ENCODE data around the gene SEMA4D.

SEMA4D gene

GRCh38 chr9:89436963-89437625 lies 60.8 kb downstream of the SEMA4D start:
- Histone ChIP-seq H3K4me3 (ENCODE audit: low read depth in 1 of 2, low read length in 1 of 2) (peak overlapping the region; percentile 43 to 55), H3K36me3 (peaks cover 46% of the 10 kb centered on the region), H3K9me3 (no peaks in the 10 kb centered on the region), H3K27me3 (no peaks in the 10 kb centered on the region), H3K27ac (peak overlapping the region; percentile 77), H3K4me1 (ENCODE audit: control insufficient read depth in 1 of 2, insufficient read depth in 1 of 2, low read depth in 1 of 2, low read length in 1 of 2) (peaks cover 52 to 65% of the 10 kb centered on the region in 2 experiments)
- TF ChIP-seq CTCF (IDR thresholded peaks at IDR 0.05), result no peak

- H3K36me3 ChIP-seq, result peaks cover 38% of the 10 kb centered on the region
- no peak for TF ChIP-seq CTCF (IDR thresholded peaks at IDR 0.05)
- H3K27ac ChIP-seq, result peak overlapping the region; percentile 77
- H3K27me3 ChIP-seq, result no peaks in the 10 kb centered on the region
- H3K4me3 ChIP-seq (ENCODE audit: low read depth in 1 of 2, low read length in 1 of 2), result peak overlapping the region in 1 of 2 experiments; percentile 55
- no peaks in the 10 kb centered on the region for H3K9me3 ChIP-seq
- peaks cover 48 to 60% of the 10 kb centered on the region in 2 experiments for H3K4me1 ChIP-seq (ENCODE audit: control insufficient read depth in 1 of 2, insufficient read depth in 1 of 2, low read depth in 1 of 2, low read length in 1 of 2)
These were observed 61.6 kb downstream of the SEMA4D start for GRCh38 chr9:89436326-89436725.

GRCh38 chr9:89435071-89435823 lies 62.7 kb downstream of the SEMA4D start:
- TF ChIP-seq CTCF (IDR thresholded peaks at IDR 0.05), result no peak
- peaks cover 41 to 54% of the 10 kb centered on the region in 2 experiments for H3K4me1 ChIP-seq (ENCODE audit: control insufficient read depth in 1 of 2, insufficient read depth in 1 of 2, low read depth in 1 of 2, low read length in 1 of 2)
- no peaks in the 10 kb centered on the region for H3K9me3 ChIP-seq
- no peaks in the 10 kb centered on the region for H3K27me3 ChIP-seq
- no peak overlapping the region for H3K4me3 ChIP-seq (ENCODE audit: low read depth in 1 of 2, low read length in 1 of 2)
- H3K36me3 ChIP-seq, result peaks cover 30% of the 10 kb centered on the region
- H3K27ac ChIP-seq, result peak overlapping the region; percentile 77

GRCh38 chr9:89434636-89435035 lies 63.3 kb downstream of the SEMA4D start:
- Histone ChIP-seq H3K4me1 (ENCODE audit: control insufficient read depth in 1 of 2, insufficient read depth in 1 of 2, low read depth in 1 of 2, low read length in 1 of 2) (peaks cover 41 to 54% of the 10 kb centered on the region in 2 experiments), H3K27me3 (no peaks in the 10 kb centered on the region), H3K4me3 (ENCODE audit: low read depth in 1 of 2, low read length in 1 of 2) (no peak overlapping the region), H3K9me3 (no peaks in the 10 kb centered on the region), H3K36me3 (peaks cover 30% of the 10 kb centered on the region), H3K27ac (peak overlapping the region; percentile 77)
- no peak for TF ChIP-seq CTCF (IDR thresholded peaks at IDR 0.05)

- Histone ChIP-seq H3K9me3 (no peaks in the 10 kb centered on the region), H3K27me3 (no peaks in the 10 kb centered on the region), H3K27ac (no peak overlapping the region), H3K4me1 (ENCODE audit: control insufficient read depth in 1 of 2, insufficient read depth in 1 of 2, low read depth in 1 of 2, low read length in 1 of 2) (peaks cover 46 to 57% of the 10 kb centered on the region in 2 experiments), H3K36me3 (peaks cover 37% of the 10 kb centered on the region), H3K4me3 (ENCODE audit: low read depth in 1 of 2, low read length in 1 of 2) (no peak overlapping the region)
- no peak for TF ChIP-seq CTCF (IDR thresholded peaks at IDR 0.05)
These were observed 64.1 kb downstream of the SEMA4D start for GRCh38 chr9:89433826-89434225.

All from neutrophil (primary cell).